NK-92 treated with Interleukin-12 subunit alpha and Interleukin-12 subunit beta, amount 100 ng/mL, for 24 hours (cell line): Measurements from ENCODE around the gene DCHS2.

Source experiments
- DNase-seq: peaks from one replicate; lab custom pipeline; 2025; lab: John Stamatoyannopoulos, UW

Gene DCHS2, protein sequence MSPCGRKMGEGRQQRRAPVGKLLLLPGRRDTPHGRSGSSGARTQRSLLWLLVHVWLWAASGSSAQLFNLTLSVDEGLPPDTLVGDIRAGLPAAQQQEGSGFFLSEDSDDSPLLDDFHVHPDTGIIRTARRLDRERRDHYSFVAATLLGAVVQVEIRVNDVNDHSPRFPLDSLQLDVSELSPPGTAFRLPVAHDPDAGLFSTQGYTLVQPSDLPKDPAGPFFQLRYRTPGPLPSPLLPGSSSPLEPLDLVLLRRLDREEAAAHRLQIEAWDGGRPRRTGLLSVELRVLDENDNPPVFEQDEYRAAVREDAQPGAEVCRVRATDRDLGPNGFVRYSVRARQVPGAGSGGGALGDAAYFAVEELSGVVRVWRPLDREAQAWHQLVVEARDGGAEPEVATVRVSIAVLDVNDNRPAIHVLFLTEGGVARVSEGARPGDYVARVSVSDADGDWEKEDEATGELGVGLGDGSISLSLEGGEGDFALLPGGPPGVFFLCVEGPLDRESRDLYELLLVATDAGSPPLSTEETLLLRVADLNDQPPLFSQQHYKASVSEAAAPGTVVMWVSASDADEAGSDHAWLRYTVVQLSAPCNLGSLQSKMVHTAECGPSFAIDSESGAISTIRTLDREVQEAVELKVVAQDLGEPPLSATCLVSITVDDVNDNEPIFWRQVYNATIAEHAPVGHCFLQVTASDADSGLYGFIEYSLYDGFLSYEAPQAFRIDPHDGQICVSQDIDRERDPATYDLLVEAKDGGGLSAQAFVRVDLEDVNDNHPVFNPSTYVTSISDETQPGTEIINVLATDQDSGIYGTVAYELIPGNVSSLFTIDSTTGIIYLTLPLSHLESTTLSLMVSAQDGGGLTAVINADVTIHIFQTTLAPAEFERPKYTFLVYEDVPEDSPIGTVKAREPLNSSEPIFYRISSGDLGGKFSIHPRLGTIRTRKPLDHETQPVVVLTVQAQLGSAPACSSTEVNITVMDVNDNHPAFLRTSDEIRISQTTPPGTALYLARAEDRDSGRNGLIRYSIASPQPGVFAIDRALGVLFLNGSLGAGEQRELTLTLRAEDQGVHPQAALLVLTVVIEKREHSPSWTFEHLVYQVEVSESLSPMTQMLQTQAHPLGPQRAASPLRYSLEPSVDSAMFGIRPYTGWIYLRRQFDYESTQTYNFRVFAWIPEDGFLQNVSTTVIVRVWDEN (N-terminal part only)

DNA sequence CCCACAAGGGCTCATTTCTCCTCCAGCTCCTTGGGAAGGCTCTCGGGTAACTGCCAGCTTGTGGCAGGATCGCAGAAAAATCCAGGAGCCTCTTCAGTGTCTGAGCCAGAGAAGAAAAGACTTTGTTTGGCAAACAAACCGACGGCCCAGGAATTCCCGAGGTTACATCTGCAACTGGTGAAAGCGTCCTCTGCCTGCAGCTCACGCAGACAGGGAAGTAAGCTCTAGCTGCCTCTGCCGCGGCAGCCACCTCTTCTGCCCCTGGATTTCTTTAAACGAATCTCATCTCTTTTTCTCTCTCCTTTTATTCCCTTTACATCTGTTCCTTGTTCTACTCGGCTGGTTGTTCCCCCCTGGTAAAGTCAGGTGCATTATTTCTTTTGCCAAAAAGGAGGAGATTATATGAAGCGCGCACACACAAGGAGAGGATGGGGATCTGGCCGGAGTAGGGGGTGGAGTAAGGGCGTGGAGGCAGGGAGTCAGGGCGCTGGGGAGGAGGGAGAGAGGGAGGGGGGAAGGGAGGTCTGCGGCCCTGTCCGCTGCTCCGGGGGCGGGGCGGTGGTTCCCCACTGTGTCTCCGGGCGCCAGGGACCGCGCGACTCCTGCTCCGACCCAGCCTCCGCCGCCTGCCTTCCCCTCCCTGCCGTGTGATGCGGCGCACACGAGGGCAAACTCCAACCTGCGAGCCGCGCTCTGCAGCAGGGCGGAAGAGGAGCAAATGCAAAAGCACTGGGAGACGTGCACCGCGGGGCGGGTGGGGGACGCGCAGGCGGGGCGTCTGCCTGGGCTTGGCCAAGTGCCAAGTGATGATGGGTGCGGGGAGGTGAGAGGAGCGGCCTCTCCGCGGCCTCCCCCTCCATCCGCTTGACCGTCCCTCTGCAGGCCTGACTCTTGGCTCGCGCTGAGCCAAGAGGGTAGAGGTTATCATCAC is at the start of gene DCHS2:
DCHS2 (minus strand) TSS at position 459 of the 931 bp plus-strand sequence; CDS start at position 15, 444 bp downstream.
- DNase-seq: no peak

DNA sequence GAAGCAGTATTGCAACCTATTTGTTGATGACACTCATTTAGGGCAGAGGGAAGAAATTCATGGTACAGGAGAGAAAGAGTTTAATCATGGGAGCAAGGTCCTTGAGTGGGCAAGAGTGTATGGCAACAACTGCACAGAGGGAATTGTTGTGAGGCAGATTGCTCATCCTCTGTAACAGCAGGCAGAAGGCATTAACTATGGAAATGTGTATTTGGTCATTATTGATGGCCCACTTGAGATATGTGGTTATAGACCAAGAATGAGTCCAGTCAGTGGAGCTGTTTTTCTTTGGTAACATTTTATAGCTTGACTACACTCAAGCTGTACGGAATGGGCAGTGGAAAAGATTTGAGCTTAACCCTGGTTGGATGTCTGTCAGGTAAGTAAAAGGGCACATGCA is 42.7 kb upstream of the DCHS2 start:
- no peak for DNase-seq

DNA sequence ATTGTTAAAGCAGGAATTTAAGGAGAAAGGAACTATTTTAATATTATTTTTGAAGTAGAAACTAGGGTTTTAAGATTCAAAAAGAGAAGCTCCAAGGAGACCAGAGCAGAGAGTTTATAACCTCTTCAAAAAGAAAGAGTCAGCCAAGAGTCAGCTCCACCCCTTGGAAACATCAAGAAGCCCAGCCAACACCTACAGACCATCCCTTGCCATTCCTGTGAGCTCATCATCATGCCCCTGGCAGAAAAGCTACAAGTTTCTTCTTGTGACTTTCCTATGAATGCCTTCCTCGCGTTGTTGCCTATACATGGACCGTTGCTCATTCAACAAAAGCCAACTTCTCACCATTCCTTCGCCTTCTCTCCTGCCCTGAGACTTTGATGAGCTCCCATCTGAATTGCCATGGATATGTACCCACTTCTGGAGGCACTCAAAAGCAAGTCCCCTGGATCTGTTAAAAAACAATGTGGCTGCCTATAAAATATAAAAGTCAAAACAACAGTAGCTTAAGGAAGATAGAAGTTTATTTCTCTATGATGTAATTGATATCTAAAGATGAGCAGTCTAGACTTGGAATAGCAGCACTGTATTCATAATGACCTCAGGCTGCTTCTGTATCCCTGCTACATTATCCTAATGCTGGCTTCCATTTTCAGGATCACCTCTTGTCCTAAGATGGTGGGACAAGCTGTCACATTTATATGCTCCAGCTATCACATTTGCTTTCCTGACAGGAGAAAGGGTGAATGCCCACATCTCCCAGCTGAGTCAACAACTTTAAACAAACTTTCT is 38.3 kb upstream of the DCHS2 start:
- DNase-seq: no peak

DNA sequence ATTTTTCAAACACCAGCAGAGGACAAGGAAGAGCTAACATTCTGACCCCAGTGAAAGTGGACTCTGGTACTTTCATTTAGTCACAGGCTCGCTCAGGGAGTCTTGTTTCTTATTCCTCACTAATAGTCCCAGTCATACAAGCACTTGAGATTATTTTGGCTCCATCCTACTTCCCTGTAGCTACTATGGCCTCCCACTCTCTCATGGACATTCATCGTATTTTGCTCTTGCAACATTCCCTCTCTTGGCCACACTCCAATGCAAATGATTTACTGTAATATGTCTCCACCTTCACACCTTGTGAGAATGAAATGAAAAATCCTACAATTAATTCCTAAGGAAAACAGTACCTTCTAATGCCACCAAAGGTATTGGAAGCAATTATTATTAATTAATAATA is 37.3 kb upstream of the DCHS2 start:
- DNase-seq: no peak

DNA sequence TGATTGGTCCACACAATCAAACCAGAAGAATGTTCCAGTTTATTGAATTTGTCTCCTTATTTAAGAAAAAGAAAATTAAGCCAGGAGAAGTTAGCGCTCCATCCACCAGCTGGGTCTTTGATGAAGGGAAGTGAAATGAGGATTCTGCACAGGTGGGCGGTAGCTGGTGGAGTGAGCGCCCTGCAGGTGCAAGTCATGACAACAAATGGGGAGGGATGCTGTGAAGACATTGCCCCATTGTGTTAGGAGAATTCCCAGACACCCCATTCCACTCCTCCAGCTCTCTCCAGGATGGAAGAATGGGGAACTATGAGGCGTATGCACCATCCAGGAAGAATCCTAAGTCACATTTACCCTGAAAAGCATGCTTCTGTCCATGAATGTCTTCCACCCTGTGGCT is 35.7 kb upstream of the DCHS2 start:
- no peak for DNase-seq

DNA sequence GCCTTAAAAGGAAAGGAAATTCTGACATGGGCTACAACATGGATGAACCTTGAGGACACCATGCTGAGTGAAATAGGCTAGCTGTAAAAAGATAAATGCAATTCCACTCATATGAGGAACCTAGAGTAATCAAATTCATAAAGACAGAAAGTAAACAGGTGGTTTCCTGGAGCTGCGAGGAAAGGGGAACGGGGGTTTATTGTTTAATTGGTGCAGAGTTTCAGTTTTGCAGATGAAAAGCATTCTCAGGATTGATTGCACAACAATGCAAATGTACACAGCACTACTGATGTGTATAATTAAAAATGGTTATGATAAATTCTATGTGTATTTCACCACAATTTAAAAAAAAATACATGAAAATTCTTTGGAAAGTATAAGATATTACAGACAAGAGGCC is 34.6 kb upstream of the DCHS2 start:
- no peak for DNase-seq

DNA sequence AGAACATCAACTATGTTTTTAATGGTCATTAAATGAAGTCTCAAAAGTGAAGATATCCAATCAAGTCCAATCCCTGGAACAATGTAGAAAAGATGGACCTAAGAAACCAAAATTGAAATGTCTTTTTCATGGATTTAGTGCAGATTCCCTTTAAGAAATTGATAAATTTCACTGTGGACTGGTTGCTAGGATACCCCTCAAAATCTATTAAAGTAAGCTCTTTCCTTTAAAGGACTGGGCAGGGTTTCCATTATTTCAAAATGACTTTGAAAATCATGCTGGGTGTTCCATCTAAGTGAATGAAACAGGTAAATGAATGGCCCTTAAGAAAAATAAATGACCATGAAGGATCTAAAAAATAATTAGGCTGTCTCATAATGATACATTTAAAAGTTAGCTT is 30.0 kb upstream of the DCHS2 start:
- DNase-seq: no peak

DNA sequence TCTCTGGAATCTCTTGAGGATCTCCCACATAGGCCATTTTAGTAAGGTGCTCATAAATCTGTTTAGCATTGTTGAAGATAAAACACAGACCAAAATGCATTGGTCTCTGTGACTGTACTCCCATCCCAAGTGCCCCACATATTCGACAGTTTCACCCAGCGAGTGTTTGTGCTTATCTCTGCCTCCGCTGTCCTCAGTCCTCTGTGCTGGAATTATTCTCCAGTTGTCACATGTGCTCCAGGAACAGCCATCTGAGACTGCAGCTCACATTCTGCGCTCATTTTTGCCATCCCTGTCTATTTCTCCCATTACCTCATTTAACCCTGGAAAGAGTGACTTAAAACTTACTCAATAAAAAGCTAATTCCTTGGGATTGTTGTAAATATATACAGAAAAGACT is 27.6 kb upstream of the DCHS2 start:
- no peak for DNase-seq

DNA sequence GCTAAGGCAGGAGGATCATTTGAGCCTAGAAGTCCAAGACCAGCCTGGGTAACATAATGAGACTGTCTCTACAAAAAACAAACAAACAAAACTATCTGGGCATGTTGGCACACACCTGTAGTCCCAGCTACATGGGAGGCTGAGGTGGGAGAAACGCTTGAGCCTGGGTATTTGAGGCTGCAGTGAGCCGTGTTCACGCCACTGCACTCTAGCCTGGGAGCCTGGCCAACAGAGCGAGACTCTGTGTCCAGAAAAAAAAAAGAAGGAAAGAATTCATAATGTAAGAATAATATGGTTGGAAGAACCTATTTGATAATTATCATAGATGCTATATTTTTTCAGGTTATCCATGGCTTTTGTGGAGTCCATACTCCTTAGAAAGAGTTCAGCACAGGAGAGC is 26.0 kb upstream of the DCHS2 start:
- no peak for DNase-seq

DNA sequence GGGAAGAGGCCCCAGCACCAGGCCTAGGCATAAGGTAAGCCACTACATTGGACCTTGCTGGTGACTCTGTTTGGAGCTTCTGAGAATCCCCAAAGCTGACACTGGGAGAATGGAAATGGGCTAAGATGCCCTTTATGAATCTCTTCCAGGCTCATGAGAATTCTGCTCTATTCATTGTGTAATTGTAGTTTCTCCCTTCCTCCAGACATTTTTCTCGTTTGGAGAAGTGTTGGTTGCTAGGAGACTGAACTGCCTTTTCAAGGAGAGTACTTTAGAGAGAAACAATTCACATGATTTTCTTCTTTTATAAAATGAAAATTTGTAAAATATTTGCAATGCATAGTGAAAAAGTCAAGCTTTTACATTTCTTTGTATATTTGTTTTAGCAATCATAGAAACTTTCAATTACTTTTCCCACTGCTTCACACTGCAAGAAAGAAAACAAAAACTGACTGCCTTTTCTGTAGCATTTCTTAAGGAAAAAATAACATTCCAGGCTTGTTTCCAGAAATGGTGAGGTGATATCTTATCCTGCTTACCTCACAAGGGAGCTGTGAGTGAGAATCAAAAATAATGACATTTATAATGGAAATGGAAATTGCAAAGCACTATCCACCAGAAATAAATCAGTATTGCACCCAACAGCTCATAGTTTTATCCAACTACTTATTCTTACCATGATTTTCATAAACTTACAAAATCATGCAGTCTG is 24.9 kb upstream of the DCHS2 start:
- DNase-seq: no peak

DNA sequence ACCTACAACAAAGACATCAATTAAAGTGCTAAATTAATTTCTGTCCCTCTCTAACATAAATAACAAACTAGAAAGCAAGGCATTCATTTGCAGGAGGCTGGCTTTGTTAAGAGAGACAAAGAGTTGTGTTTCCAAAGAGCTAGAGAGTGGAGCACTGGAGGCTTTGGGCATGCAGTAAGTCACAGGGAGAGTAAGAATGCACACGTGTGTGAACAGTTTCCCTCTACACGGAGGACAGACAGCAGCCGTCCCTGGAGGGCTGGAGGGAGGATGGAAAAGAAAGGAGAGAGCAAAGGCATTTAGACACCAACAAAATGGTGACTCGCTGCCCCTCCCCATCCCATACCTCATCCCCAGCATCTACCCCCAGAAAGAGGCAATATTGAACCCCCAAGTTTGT is 20.4 kb upstream of the DCHS2 start:
- no peak for DNase-seq

DNA sequence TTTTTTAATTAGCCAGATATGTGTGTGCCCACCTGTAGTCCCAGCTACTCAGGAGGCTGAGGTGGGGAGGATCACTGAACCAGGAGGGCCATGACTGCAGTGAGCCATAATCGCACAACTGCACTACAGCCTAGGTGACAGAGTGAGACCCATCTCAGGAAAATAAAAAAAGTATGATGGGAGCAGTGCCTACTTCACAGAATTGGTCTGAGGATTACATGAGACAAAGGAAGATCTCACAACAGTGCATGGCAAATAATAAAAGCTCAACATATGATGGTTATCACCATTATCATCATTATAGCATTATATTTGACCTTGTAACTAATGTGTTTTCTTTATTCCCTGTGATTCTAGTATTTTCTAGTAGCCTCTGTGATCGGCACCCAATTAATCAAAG is 19.9 kb upstream of the DCHS2 start:
- no peak for DNase-seq

DNA sequence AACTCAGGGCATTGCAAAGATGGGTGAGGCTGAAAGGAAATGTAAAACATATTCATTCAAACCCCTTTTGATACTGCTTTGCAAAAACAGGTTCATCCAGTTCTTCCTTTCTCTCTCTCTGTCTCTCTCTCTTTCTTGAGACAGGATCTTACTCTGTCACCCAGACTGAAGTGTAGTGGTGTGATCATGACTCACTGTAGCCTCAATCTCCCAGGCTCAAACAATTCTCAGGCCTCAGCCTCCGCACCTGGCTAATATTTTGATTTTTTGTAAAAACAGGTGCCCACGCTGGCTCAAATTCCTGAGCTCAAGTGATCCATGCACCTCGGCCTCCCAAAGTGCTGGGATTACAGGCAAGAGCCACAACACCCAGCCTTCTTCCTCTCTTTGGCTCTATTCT is 15.6 kb upstream of the DCHS2 start:
- DNase-seq: no peak

DNA sequence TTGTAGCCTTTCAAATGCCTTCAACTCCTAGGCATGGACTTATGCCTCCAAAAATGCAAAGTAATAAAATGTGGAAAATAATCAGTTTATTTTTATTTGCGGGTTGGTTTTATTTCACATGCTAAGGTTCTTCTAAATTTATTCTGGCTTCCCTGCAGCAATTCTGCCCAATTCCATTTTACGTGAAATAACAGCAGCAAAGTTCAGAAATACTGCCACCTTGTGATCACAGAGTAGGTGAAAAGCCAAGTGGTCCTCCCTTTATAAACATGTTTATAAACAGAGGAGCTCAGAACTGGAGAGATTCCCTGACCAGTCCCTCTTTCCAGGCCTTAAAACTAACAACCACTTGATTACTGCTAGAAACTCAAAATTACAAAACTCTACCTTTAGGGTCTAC is 14.7 kb upstream of the DCHS2 start:
- no peak for DNase-seq

DNA sequence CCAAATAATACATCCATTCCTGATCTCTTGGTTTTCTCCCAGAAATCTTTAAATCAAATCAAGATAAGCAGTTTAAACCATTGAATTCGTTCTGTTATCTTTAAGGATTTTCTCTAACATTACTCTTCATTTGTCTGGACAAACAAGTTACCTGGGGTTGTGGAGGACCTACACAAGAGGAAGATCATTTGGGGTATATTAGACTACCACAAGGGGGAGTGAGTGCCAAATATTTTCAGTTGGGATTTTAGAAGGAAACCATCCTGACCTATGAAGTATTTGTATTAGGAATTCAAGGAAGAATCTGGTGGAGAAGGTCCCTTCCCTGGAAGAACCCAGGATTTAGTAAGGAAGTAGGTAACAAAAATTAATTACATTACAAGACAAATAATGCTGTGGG is 12.0 kb upstream of the DCHS2 start:
- DNase-seq: no peak

DNA sequence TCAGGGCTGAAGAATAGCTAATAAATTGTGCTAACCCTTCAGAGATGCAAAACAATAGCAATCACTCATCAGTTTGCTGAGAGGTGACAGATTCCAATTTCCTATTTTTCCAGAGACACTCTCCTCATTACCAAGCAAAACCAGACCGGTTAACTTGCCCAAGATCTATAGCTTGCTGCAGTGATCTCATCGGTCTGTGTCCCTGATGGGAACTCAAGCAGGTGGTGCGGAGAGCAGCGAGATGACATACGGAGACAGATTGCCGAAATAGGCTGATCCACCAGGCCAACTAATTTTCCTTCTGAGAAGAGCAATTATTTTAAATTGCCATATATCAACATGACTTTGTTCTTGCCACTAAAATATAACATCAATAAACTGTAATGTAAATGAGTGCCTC is 10.5 kb upstream of the DCHS2 start:
- DNase-seq: no peak

DNA sequence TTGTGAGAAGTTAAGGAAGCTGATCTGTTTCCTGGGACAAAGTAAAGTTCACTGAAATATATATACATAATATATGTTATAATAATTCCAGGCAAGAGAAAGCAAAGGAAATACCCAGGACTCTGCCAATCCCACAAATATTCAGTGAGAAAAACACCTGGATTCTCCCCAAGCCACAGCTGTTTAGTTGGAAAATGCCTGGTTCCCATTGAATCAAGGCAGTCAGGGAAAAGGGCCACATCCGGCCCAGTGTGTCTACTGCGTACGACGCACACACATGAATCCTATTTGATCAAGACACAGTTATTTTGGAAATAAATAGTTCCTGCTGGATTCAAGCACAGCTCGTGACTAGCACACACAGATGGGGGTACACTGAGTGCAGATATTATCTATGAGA is 6.3 kb upstream of the DCHS2 start:
- DNase-seq: no peak

DNA sequence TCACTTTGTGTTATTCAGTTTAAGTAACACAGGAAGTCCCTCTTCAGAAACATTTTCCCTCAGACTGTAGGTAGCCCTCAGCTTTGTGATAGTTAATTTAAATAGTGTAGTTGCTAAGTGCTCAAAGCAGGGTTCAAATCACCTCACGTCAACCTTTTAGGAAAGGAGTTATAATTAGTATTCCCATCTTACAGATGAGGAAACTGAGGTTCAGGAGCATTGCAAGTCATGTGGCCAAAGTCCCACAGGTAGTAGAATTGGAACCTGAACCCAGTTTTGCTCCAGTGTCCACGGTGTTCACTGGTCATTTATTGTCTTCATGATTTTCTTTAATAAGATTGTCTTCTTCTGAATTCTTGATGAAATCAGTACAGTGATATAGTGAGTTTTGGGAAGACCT is 4.3 kb upstream of the DCHS2 start:
- no peak for DNase-seq

DNA sequence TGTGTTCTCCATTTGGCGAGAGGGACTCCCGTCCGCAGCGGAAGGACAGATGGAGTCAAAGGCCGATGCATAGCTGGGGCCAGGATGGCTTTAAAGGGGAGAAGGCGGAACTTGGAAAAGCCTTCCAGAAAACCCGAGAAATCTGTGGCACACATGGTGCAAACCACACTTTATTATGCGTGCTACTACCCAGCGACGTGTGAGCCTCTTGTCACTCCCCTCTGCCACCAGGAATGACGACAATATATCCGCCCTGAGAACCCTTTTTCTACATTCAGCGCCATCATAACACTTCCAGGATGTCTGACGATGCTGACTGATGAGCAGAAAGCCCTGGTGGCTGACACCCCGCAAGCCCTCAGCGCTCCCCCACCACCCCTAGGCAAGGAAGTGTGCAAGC is 689 bp upstream of the DCHS2 start:
- DNase-seq: no peak
